Fibroblast of lung (primary cell): ENCODE measurements around the gene AKAP6.

Experiments used
- EZH2 ChIP-seq: IDR thresholded peaks from 2 replicates; pipeline ENCODE4 v1.5.1; 2012; ENCODE audit warnings: low read length, control low read depth, mild to moderate bottlenecking; ENCODE audit errors: missing control alignments
- TF ChIP-seq, protein P1 (sequence below), 2 donors: IDR thresholded peaks in 1 of 2; conservative IDR thresholded peaks in 1 of 2; 1 replicate in 1 of 2; 2 replicates in 1 of 2; pipeline ENCODE4 v1.5.1; 2011 to 2012; ENCODE audit warnings: low read length in 2 of 2, control low read depth in 1 of 2, inconsistent platforms in 1 of 2, low read depth in 1 of 2, mild to moderate bottlenecking in 1 of 2

DNA sequence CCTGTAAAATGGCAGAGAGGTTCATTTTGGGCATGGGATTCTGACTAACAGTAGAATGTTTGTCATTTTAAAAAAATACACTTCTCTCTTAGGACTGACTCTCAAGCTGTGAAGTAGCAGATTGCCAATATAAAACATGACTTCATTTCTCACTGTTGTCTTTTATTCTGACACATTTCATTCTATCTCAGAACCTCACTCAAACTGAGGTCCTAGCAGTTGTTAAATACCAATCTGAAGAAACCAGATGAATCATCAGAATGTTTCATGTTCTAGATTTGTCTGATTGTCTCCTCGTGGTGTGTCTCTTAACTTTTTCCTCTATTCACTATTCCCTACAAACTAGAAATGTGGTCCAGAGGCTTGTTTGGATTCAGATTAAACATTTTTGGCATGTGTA, 333.1 kb downstream of the AKAP6 start:
- TF ChIP-seq, protein P1, sequence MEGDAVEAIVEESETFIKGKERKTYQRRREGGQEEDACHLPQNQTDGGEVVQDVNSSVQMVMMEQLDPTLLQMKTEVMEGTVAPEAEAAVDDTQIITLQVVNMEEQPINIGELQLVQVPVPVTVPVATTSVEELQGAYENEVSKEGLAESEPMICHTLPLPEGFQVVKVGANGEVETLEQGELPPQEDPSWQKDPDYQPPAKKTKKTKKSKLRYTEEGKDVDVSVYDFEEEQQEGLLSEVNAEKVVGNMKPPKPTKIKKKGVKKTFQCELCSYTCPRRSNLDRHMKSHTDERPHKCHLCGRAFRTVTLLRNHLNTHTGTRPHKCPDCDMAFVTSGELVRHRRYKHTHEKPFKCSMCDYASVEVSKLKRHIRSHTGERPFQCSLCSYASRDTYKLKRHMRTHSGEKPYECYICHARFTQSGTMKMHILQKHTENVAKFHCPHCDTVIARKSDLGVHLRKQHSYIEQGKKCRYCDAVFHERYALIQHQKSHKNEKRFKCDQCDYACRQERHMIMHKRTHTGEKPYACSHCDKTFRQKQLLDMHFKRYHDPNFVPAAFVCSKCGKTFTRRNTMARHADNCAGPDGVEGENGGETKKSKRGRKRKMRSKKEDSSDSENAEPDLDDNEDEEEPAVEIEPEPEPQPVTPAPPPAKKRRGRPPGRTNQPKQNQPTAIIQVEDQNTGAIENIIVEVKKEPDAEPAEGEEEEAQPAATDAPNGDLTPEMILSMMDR (conservative IDR thresholded peaks at IDR 0.05 in 1 of 2, IDR thresholded peaks at IDR 0.05 in 1 of 2; ENCODE audit: low read depth in 1 of 2, low read length in 2 of 2): no peak
- no peak for TF ChIP-seq EZH2
